Stimulated activated effector memory CD8-positive, alpha-beta T cell treated with anti-CD3 and anti-CD28 coated beads, Interleukin-12 subunit alpha, Interleukin-12 subunit beta, amount 100 ng/mL, for 72 hours (primary cell): ENCODE data around the gene SPINDOC.

Experiments used
- ATAC-seq: fragments of 150-1000 bp; cut with Tn5 transposase; 2 replicates; pipeline ENCODE4 v1.10.0; 2021
- DNase-seq, 2 donors: peaks; one replicate each; pipeline ENCODE4 v3.0.0; 2021 to 2022; ENCODE audit warnings: low spot score in 2 of 2
- H3K27ac Mint-ChIP-seq: one replicate; pipeline ENCODE4 v1.8.0; 2022; ENCODE audit warnings: mild to moderate bottlenecking, mixed read lengths
- H3K36me3 Mint-ChIP-seq: one replicate; pipeline ENCODE4 v1.8.0; 2022; ENCODE audit warnings: mild to moderate bottlenecking, mixed read lengths
- H3K4me1 Mint-ChIP-seq: one replicate; pipeline ENCODE4 v1.8.0; 2022; ENCODE audit warnings: mixed read lengths
- H3K4me3 Mint-ChIP-seq: one replicate; pipeline ENCODE4 v1.8.0; 2022; ENCODE audit warnings: mild to moderate bottlenecking, mixed read lengths
- H3K9me3 Mint-ChIP-seq: one replicate; pipeline ENCODE4 v1.8.0; 2022; ENCODE audit warnings: mixed read lengths

Gene SPINDOC

GRCh38 chr11:63837027-63837688 is 23.9 kb downstream of the SPINDOC start:
- Mint-ChIP-seq H3K9me3 (no peaks in the 10 kb centered on the region), H3K4me1 (peaks cover 47% of the 10 kb centered on the region), H3K36me3 (peaks cover 8% of the 10 kb centered on the region), H3K27ac (peak overlapping the region; percentile 98), H3K4me3 (peak overlapping the region; percentile 97)
- ATAC-seq (no peak), DNase-seq (peak; percentile 67 to 85)

GRCh38 chr11:63837739-63838138 is 24.5 kb downstream of the SPINDOC start:
- no peaks in the 10 kb centered on the region for H3K9me3 Mint-ChIP-seq
- ATAC-seq (no peak), DNase-seq (no peak)
- peaks cover 45% of the 10 kb centered on the region for H3K4me1 Mint-ChIP-seq
- H3K4me3 Mint-ChIP-seq = peak overlapping the region; percentile 97
- H3K36me3 Mint-ChIP-seq = peaks cover 12% of the 10 kb centered on the region
- H3K27ac Mint-ChIP-seq = peak overlapping the region; percentile 98

- peaks cover 16% of the 10 kb centered on the region for H3K36me3 Mint-ChIP-seq
- no peak for ATAC-seq
- peak overlapping the region; percentile 98 for H3K27ac Mint-ChIP-seq
- peak overlapping the region; percentile 97 for H3K4me3 Mint-ChIP-seq
- no peaks in the 10 kb centered on the region for H3K9me3 Mint-ChIP-seq
- DNase-seq = no peak
- H3K4me1 Mint-ChIP-seq = peaks cover 48% of the 10 kb centered on the region
Observed at GRCh38 chr11:63838150-63838677, 25.0 kb downstream of the SPINDOC start.

- Mint-ChIP-seq H3K36me3 (peaks cover 23% of the 10 kb centered on the region), H3K27ac (peak within 1 kb of the TSS; percentile 98), H3K4me3 (peak within 1 kb of the TSS; percentile 97), H3K4me1 (peaks cover 55% of the 10 kb centered on the region), H3K9me3 (no peaks in the 10 kb centered on the region)
- DNase-seq (peak; percentile 100), ATAC-seq (peak; percentile 89)
Observed at GRCh38 chr11:63838678-63839507, 25.6 kb downstream of the SPINDOC start, which contains the start of gene MARK2. Gene MARK2 (plus strand): TSS chr11:63839110. CDS start chr11:63839507, 397 bp downstream.

GRCh38 chr11:63839508-63840355 is 26.5 kb downstream of the SPINDOC start:
- peaks cover 32% of the 10 kb centered on the region for H3K36me3 Mint-ChIP-seq
- ATAC-seq (no peak), DNase-seq (peak in 1 of 2 donors; percentile 75)
- H3K27ac Mint-ChIP-seq = peak overlapping the region; percentile 98
- H3K4me3 Mint-ChIP-seq = peak overlapping the region; percentile 97
- peaks cover 60% of the 10 kb centered on the region for H3K4me1 Mint-ChIP-seq
- no peaks in the 10 kb centered on the region for H3K9me3 Mint-ChIP-seq

GRCh38 chr11:63840356-63841060 is 27.3 kb downstream of the SPINDOC start:
- Mint-ChIP-seq H3K36me3 (peaks cover 34% of the 10 kb centered on the region), H3K9me3 (no peaks in the 10 kb centered on the region), H3K4me1 (peaks cover 62% of the 10 kb centered on the region), H3K27ac (peak overlapping the region; percentile 98), H3K4me3 (peak overlapping the region; percentile 97)
- DNase-seq (no peak), ATAC-seq (no peak)

- Mint-ChIP-seq H3K4me3 (peak overlapping the region; percentile 97), H3K36me3 (peaks cover 45% of the 10 kb centered on the region), H3K27ac (peak overlapping the region; percentile 98), H3K9me3 (no peaks in the 10 kb centered on the region), H3K4me1 (peaks cover 69% of the 10 kb centered on the region)
- no peak for DNase-seq
- ATAC-seq = no peak
Observed at GRCh38 chr11:63841554-63841953, 28.3 kb downstream of the SPINDOC start.

GRCh38 chr11:63843041-63843440 is 29.8 kb downstream of the SPINDOC start:
- no peak for DNase-seq

GRCh38 chr11:63844836-63845235 is 31.6 kb downstream of the SPINDOC start:
- H3K27ac Mint-ChIP-seq = peak overlapping the region; percentile 38
- no peak for DNase-seq
- no peak for ATAC-seq
- H3K9me3 Mint-ChIP-seq = no peaks in the 10 kb centered on the region
- no peak overlapping the region for H3K4me3 Mint-ChIP-seq
- peaks cover 62% of the 10 kb centered on the region for H3K36me3 Mint-ChIP-seq
- H3K4me1 Mint-ChIP-seq = peaks cover 79% of the 10 kb centered on the region

More at GRCh38 chr11:63843041-63843440, 29.8 kb downstream of the SPINDOC start:
- Mint-ChIP-seq H3K27ac (peak overlapping the region; percentile 98), H3K4me1 (peaks cover 68% of the 10 kb centered on the region), H3K4me3 (peak overlapping the region; percentile 97), H3K36me3 (peaks cover 59% of the 10 kb centered on the region), H3K9me3 (no peaks in the 10 kb centered on the region)
- no peak for ATAC-seq

GRCh38 chr11:63845303-63845702 is 32.0 kb downstream of the SPINDOC start:
- Mint-ChIP-seq H3K9me3 (no peaks in the 10 kb centered on the region), H3K4me1 (peaks cover 74% of the 10 kb centered on the region), H3K27ac (peak overlapping the region; percentile 38), H3K4me3 (no peak overlapping the region), H3K36me3 (peaks cover 59% of the 10 kb centered on the region)
- no peak for ATAC-seq
- no peak for DNase-seq

- H3K36me3 Mint-ChIP-seq = peaks cover 61% of the 10 kb centered on the region
- H3K4me1 Mint-ChIP-seq = peaks cover 74% of the 10 kb centered on the region
- no peaks in the 10 kb centered on the region for H3K9me3 Mint-ChIP-seq
- no peak for DNase-seq
- H3K27ac Mint-ChIP-seq = no peak overlapping the region
- H3K4me3 Mint-ChIP-seq = no peak overlapping the region
- ATAC-seq = no peak
Observed at GRCh38 chr11:63845911-63846310, 32.7 kb downstream of the SPINDOC start.

- peak overlapping the region; percentile 87 for H3K27ac Mint-ChIP-seq
- H3K9me3 Mint-ChIP-seq = no peaks in the 10 kb centered on the region
- peaks cover 74% of the 10 kb centered on the region for H3K4me1 Mint-ChIP-seq
- H3K36me3 Mint-ChIP-seq = peaks cover 65% of the 10 kb centered on the region
- no peak for ATAC-seq
- no peak overlapping the region for H3K4me3 Mint-ChIP-seq
- DNase-seq = no peak
Observed at GRCh38 chr11:63846897-63847296, 33.6 kb downstream of the SPINDOC start.

GRCh38 chr11:63847363-63847762 is 34.1 kb downstream of the SPINDOC start:
- Mint-ChIP-seq H3K4me1 (peaks cover 74% of the 10 kb centered on the region), H3K36me3 (peaks cover 65% of the 10 kb centered on the region), H3K9me3 (no peaks in the 10 kb centered on the region), H3K27ac (peak overlapping the region; percentile 87), H3K4me3 (no peak overlapping the region)
- ATAC-seq = no peak
- DNase-seq = no peak

GRCh38 chr11:63849691-63850090 is 36.4 kb downstream of the SPINDOC start:
- no peak overlapping the region for H3K4me3 Mint-ChIP-seq
- H3K36me3 Mint-ChIP-seq = peaks cover 64% of the 10 kb centered on the region
- H3K4me1 Mint-ChIP-seq = peaks cover 55% of the 10 kb centered on the region
- no peak for DNase-seq
- H3K27ac Mint-ChIP-seq = peak overlapping the region; percentile 58
- ATAC-seq = no peak
- H3K9me3 Mint-ChIP-seq = no peaks in the 10 kb centered on the region
